WTC11 (cell line): Measurements from ENCODE around the gene ASPN. TPM values are rescaled to one million over a fixed set of nuclear protein-coding genes. Genes with fewer than 3 reads are reported as not detected.

Source experiments
- ATAC-seq: fragments of 200-7000 bp; cut with Tn5 transposase; 2 replicates; pipeline ENCODE4 v1.10.0; 2021; ENCODE audit warnings: mild to moderate bottlenecking, moderate library complexity
- CTCF ChIA-PET: fragments of 300-600 bp; sonication (Branson Sonifier 250); formaldehyde crosslinking; loops from one replicate; lab custom pipeline; 2021; ENCODE audit warnings: antibody characterized with exemption; lab: Charles Lee
- POLR2A ChIA-PET: fragments of 350-600 bp; sonication (Branson Sonifier 250); formaldehyde crosslinking; loops from one replicate; lab custom pipeline; 2021; ENCODE audit warnings: antibody characterized with exemption; lab: Charles Lee
- DNase-seq: peaks from one replicate; pipeline ENCODE4 v3.0.0; 2021; ENCODE audit warnings: low spot score
- H3K27ac Mint-ChIP-seq: 2 replicates; pipeline ENCODE4 v1.8.0; 2021; ENCODE audit warnings: mixed read lengths
- H3K27me3 Mint-ChIP-seq: 2 replicates; pipeline ENCODE4 v1.8.0; 2021; ENCODE audit warnings: low read depth, mild to moderate bottlenecking, moderate library complexity, mixed read lengths
- H3K36me3 Mint-ChIP-seq: 2 replicates; pipeline ENCODE4 v1.8.0; 2021; ENCODE audit warnings: mixed read lengths
- H3K4me1 Mint-ChIP-seq: 2 replicates; pipeline ENCODE4 v1.8.0; 2022; ENCODE audit warnings: mixed read lengths
- H3K4me3 Mint-ChIP-seq: 2 replicates; pipeline ENCODE4 v1.8.0; 2021; ENCODE audit warnings: mild to moderate bottlenecking, moderate library complexity, mixed read lengths
- H3K9me3 Mint-ChIP-seq: 2 replicates; pipeline ENCODE4 v1.8.0; 2021; ENCODE audit warnings: mixed read lengths
- AR ChIP-seq: fragments of 250-450 bp; sonication (Bioruptor Pico); IDR thresholded peaks from 2 replicates; pipeline ENCODE4 v1.9.0; 2021; ENCODE audit warnings: mild to moderate bottlenecking
- CREB1 ChIP-seq: sonication (generic); formaldehyde crosslinking; IDR thresholded peaks from 2 replicates; pipeline ENCODE4 v1.8.0; 2023; ENCODE audit warnings: mild to moderate bottlenecking, missing genetic modification reagents
- ESRRA ChIP-seq: sonication (generic); formaldehyde crosslinking; IDR thresholded peaks from 2 replicates; pipeline ENCODE4 v1.8.1; 2022; ENCODE audit warnings: mild to moderate bottlenecking, missing genetic modification reagents, borderline replicate concordance
- ETV6 ChIP-seq: sonication (generic); formaldehyde crosslinking; IDR thresholded peaks from 2 replicates; pipeline ENCODE4 v1.8.1; 2022; ENCODE audit warnings: mild to moderate bottlenecking, missing genetic modification reagents
- FOXK1 ChIP-seq: sonication (generic); formaldehyde crosslinking; IDR thresholded peaks from 2 replicates; pipeline ENCODE4 v1.8.0; 2022; ENCODE audit warnings: mild to moderate bottlenecking, moderate library complexity, missing genetic modification reagents
- GABPB1 ChIP-seq: sonication (generic); formaldehyde crosslinking; IDR thresholded peaks from 2 replicates; pipeline ENCODE4 v1.8.1; 2023; ENCODE audit warnings: mild to moderate bottlenecking, missing genetic modification reagents
- MXD4 ChIP-seq: fragments of 250-450 bp; sonication (Bioruptor Pico); IDR thresholded peaks from 2 replicates; pipeline ENCODE4 v1.8.0; 2021; ENCODE audit warnings: mild to moderate bottlenecking, moderate library complexity, borderline replicate concordance
- NR3C1 ChIP-seq: sonication (generic); formaldehyde crosslinking; conservative IDR thresholded peaks from 2 replicates; pipeline ENCODE4 v1.8.1; 2023; ENCODE audit warnings: low read depth, mild to moderate bottlenecking, missing genetic modification reagents
- RELA ChIP-seq: sonication (generic); formaldehyde crosslinking; IDR thresholded peaks from 2 replicates; pipeline ENCODE4 v1.8.1; 2022; ENCODE audit warnings: missing genetic modification reagents, mild to moderate bottlenecking, borderline replicate concordance
- SOX15 ChIP-seq: fragments of 250-450 bp; sonication (Bioruptor Pico); IDR thresholded peaks from 2 replicates; pipeline ENCODE4 v1.9.0; 2021; ENCODE audit warnings: mild to moderate bottlenecking
- SP1 ChIP-seq: sonication (generic); formaldehyde crosslinking; conservative IDR thresholded peaks from 2 replicates; pipeline ENCODE4 v1.8.1; 2022; ENCODE audit warnings: missing genetic modification reagents
- TP53 ChIP-seq: sonication (generic); formaldehyde crosslinking; IDR thresholded peaks from 2 replicates; pipeline ENCODE4 v1.8.1; 2023; ENCODE audit warnings: mild to moderate bottlenecking, missing genetic modification reagents
- ZNF121 ChIP-seq: sonication (generic); formaldehyde crosslinking; IDR thresholded peaks from 2 replicates; pipeline ENCODE4 v1.8.0; 2023; ENCODE audit warnings: missing genetic modification reagents
- ZNF671 ChIP-seq: fragments of 250-450 bp; sonication (Bioruptor Pico); IDR thresholded peaks from 2 replicates; pipeline ENCODE4 v1.8.0; 2021; ENCODE audit warnings: mild to moderate bottlenecking
- total RNA-seq: library from RNA; stranded (reverse); gene quantifications from 3 replicates; pipeline ENCODE4 v1.2.3, GENCODE V29; 2021
- TF ChIP-seq, protein P1 (sequence below): sonication (generic); formaldehyde crosslinking; IDR thresholded peaks from 2 replicates; pipeline ENCODE4 v1.8.1; 2023; ENCODE audit warnings: mild to moderate bottlenecking, missing genetic modification reagents
- TF ChIP-seq, protein P2 (sequence below): sonication (generic); formaldehyde crosslinking; IDR thresholded peaks from 2 replicates; pipeline ENCODE4 v1.8.1; 2022; ENCODE audit warnings: mild to moderate bottlenecking, moderate library complexity, missing genetic modification reagents
- TF ChIP-seq, protein P3 (sequence below): sonication (generic); formaldehyde crosslinking; IDR thresholded peaks from 2 replicates; pipeline ENCODE4 v1.8.1; 2022; ENCODE audit warnings: mild to moderate bottlenecking, missing genetic modification reagents, moderate library complexity, borderline replicate concordance
- TF ChIP-seq, protein P4 (sequence below): sonication (generic); formaldehyde crosslinking; IDR thresholded peaks from 2 replicates; pipeline ENCODE4 v1.8.1; 2023; ENCODE audit warnings: mild to moderate bottlenecking, missing genetic modification reagents, moderate library complexity
- TF ChIP-seq, protein P5 (sequence below): fragments of 250-450 bp; sonication (Bioruptor Pico); IDR thresholded peaks from 2 replicates; pipeline ENCODE4 v1.9.0; 2021; ENCODE audit warnings: mild to moderate bottlenecking, borderline replicate concordance

The ASPN gene
- total RNA-seq, 1 experiment from 2014 or later: not detected

GRCh38 chr9:92457576-92457975, 24.7 kb downstream of the ASPN start:
- H3K27me3 Mint-ChIP-seq: no peaks in the 10 kb centered on the region
- no peak for DNase-seq
- no peaks in the 10 kb centered on the region for H3K36me3 Mint-ChIP-seq

GRCh38 chr9:92455217-92455616, 27.1 kb downstream of the ASPN start:
- Mint-ChIP-seq H3K27ac (no peak overlapping the region), H3K9me3 (no peaks in the 10 kb centered on the region), H3K4me3 (no peak overlapping the region), H3K4me1 (no peaks in the 10 kb centered on the region), H3K27me3 (no peaks in the 10 kb centered on the region), H3K36me3 (0 out of 2 replicates have a peak, but pooled peaks cover 3% of the 10 kb centered on the region)
- DNase-seq (peak; percentile 26), ATAC-seq (peak; percentile 86)
- CTCF ChIA-PET: interaction anchor here (0.6 to 0.7 kb wide), 2 partner anchors 10 to 127 kb away, joined by 3 to 4 read pairs; no protein-coding TSS in a partner anchor
- POLR2A ChIA-PET: no interaction called here
- TF ChIP-seq, protein P1, sequence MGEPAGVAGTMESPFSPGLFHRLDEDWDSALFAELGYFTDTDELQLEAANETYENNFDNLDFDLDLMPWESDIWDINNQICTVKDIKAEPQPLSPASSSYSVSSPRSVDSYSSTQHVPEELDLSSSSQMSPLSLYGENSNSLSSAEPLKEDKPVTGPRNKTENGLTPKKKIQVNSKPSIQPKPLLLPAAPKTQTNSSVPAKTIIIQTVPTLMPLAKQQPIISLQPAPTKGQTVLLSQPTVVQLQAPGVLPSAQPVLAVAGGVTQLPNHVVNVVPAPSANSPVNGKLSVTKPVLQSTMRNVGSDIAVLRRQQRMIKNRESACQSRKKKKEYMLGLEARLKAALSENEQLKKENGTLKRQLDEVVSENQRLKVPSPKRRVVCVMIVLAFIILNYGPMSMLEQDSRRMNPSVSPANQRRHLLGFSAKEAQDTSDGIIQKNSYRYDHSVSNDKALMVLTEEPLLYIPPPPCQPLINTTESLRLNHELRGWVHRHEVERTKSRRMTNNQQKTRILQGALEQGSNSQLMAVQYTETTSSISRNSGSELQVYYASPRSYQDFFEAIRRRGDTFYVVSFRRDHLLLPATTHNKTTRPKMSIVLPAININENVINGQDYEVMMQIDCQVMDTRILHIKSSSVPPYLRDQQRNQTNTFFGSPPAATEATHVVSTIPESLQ (CRISPR knock-in tag): no peak
- TF ChIP-seq ZNF121 (CRISPR knock-in tag) (peak; percentile 98), AR (CRISPR knock-in tag) (no peak), CREB1 (CRISPR knock-in tag) (no peak), SOX15 (CRISPR knock-in tag) (no peak), ETV6 (CRISPR knock-in tag) (no peak), RELA (CRISPR knock-in tag) (no peak), GABPB1 (CRISPR knock-in tag) (no peak), MXD4 (CRISPR knock-in tag) (no peak), FOXK1 (CRISPR knock-in tag) (no peak), NR3C1 (no peak), ESRRA (CRISPR knock-in tag) (no peak)
- TF ChIP-seq, protein P2, sequence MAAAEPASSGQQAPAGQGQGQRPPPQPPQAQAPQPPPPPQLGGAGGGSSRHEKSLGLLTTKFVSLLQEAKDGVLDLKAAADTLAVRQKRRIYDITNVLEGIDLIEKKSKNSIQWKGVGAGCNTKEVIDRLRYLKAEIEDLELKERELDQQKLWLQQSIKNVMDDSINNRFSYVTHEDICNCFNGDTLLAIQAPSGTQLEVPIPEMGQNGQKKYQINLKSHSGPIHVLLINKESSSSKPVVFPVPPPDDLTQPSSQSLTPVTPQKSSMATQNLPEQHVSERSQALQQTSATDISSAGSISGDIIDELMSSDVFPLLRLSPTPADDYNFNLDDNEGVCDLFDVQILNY (CRISPR knock-in tag): no peak
- TF ChIP-seq, protein P3, sequence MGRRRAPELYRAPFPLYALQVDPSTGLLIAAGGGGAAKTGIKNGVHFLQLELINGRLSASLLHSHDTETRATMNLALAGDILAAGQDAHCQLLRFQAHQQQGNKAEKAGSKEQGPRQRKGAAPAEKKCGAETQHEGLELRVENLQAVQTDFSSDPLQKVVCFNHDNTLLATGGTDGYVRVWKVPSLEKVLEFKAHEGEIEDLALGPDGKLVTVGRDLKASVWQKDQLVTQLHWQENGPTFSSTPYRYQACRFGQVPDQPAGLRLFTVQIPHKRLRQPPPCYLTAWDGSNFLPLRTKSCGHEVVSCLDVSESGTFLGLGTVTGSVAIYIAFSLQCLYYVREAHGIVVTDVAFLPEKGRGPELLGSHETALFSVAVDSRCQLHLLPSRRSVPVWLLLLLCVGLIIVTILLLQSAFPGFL (CRISPR knock-in tag): no peak
- TF ChIP-seq, protein P4, sequence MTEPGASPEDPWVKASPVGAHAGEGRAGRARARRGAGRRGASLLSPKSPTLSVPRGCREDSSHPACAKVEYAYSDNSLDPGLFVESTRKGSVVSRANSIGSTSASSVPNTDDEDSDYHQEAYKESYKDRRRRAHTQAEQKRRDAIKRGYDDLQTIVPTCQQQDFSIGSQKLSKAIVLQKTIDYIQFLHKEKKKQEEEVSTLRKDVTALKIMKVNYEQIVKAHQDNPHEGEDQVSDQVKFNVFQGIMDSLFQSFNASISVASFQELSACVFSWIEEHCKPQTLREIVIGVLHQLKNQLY (CRISPR knock-in tag): no peak
- TF ChIP-seq, protein P5, sequence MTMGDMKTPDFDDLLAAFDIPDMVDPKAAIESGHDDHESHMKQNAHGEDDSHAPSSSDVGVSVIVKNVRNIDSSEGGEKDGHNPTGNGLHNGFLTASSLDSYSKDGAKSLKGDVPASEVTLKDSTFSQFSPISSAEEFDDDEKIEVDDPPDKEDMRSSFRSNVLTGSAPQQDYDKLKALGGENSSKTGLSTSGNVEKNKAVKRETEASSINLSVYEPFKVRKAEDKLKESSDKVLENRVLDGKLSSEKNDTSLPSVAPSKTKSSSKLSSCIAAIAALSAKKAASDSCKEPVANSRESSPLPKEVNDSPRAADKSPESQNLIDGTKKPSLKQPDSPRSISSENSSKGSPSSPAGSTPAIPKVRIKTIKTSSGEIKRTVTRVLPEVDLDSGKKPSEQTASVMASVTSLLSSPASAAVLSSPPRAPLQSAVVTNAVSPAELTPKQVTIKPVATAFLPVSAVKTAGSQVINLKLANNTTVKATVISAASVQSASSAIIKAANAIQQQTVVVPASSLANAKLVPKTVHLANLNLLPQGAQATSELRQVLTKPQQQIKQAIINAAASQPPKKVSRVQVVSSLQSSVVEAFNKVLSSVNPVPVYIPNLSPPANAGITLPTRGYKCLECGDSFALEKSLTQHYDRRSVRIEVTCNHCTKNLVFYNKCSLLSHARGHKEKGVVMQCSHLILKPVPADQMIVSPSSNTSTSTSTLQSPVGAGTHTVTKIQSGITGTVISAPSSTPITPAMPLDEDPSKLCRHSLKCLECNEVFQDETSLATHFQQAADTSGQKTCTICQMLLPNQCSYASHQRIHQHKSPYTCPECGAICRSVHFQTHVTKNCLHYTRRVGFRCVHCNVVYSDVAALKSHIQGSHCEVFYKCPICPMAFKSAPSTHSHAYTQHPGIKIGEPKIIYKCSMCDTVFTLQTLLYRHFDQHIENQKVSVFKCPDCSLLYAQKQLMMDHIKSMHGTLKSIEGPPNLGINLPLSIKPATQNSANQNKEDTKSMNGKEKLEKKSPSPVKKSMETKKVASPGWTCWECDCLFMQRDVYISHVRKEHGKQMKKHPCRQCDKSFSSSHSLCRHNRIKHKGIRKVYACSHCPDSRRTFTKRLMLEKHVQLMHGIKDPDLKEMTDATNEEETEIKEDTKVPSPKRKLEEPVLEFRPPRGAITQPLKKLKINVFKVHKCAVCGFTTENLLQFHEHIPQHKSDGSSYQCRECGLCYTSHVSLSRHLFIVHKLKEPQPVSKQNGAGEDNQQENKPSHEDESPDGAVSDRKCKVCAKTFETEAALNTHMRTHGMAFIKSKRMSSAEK (CRISPR knock-in tag): no peak

More at GRCh38 chr9:92457576-92457975, 24.7 kb downstream of the ASPN start:
- Mint-ChIP-seq H3K4me3 (no peak overlapping the region), H3K27ac (no peak overlapping the region), H3K4me1 (peaks cover under 1% of the 10 kb centered on the region; the same call in 1 of the 2 replicates), H3K9me3 (no peaks in the 10 kb centered on the region)
- no peak for ATAC-seq
- POLR2A ChIA-PET: no interaction called here
- CTCF ChIA-PET: no interaction called here
- TF ChIP-seq ZNF671 (CRISPR knock-in tag) (no peak), TP53 (no peak), SP1 (CRISPR knock-in tag) (no peak)
- TF ChIP-seq, protein P1 (CRISPR knock-in tag): no peak
